Adipocyte (in vitro differentiated cells): ENCODE results near the gene CDC25B.

Source experiments
- DNase-seq: peaks from one replicate; pipeline ENCODE4 v3.0.0-alpha.2; 2015; ENCODE audit warnings: low read depth
- H3K27me3 ChIP-seq: replicated peaks from 2 replicates; pipeline ENCODE4 v1.7.0; 2013; ENCODE audit warnings: mild to moderate bottlenecking, low read length, moderate library complexity; ENCODE audit not compliant: control insufficient read depth, insufficient read depth
- H3K36me3 ChIP-seq: 2 replicates; pipeline ENCODE4 v1.7.0; 2013; ENCODE audit warnings: low read length, mild to moderate bottlenecking, moderate library complexity; ENCODE audit not compliant: control insufficient read depth, insufficient read depth, severe bottlenecking
- H3K4me1 ChIP-seq: 2 replicates; pipeline ENCODE4 v1.7.0; 2013; ENCODE audit warnings: mild to moderate bottlenecking, low read length, moderate library complexity; ENCODE audit not compliant: control insufficient read depth, insufficient read depth
- H3K4me3 ChIP-seq: 2 replicates; pipeline ENCODE4 v1.7.0; 2013; ENCODE audit warnings: mild to moderate bottlenecking, low read length, moderate library complexity
- H3K9ac ChIP-seq: 2 replicates; pipeline ENCODE4 v1.7.0; 2013; ENCODE audit warnings: mild to moderate bottlenecking, low read length, moderate library complexity
- H3K9me3 ChIP-seq: 2 replicates; pipeline ENCODE4 v1.7.0; 2013; ENCODE audit warnings: mild to moderate bottlenecking, low read length, moderate library complexity; ENCODE audit not compliant: control insufficient read depth

CDC25B gene

DNA sequence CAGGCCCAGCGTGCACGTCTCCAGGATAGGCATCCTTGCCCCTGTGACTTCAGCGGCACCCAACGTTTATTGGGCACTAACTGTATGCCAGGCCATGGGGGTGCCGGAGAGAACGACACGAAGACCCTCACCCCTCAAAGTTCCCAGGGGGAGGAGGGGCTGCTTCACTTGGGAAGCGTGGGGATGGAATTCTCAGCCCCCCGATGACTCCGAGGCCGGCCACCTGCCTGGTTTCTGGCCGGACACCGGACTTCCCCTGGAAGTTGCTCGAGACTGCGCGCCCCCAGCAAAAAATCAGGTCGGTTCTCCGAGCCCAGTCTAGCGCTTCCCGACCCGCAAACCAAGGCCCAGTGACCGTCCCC lies 50.2 kb downstream of the CDC25B start:
- Histone ChIP-seq H3K36me3 (no peaks in the 10 kb centered on the region), H3K4me1 (peaks cover 29% of the 10 kb centered on the region), H3K9ac (peak overlapping the region; percentile 100), H3K9me3 (no peaks in the 10 kb centered on the region), H3K4me3 (peak overlapping the region; percentile 98), H3K27me3 (no peaks in the 10 kb centered on the region)
- no peak for DNase-seq

DNA sequence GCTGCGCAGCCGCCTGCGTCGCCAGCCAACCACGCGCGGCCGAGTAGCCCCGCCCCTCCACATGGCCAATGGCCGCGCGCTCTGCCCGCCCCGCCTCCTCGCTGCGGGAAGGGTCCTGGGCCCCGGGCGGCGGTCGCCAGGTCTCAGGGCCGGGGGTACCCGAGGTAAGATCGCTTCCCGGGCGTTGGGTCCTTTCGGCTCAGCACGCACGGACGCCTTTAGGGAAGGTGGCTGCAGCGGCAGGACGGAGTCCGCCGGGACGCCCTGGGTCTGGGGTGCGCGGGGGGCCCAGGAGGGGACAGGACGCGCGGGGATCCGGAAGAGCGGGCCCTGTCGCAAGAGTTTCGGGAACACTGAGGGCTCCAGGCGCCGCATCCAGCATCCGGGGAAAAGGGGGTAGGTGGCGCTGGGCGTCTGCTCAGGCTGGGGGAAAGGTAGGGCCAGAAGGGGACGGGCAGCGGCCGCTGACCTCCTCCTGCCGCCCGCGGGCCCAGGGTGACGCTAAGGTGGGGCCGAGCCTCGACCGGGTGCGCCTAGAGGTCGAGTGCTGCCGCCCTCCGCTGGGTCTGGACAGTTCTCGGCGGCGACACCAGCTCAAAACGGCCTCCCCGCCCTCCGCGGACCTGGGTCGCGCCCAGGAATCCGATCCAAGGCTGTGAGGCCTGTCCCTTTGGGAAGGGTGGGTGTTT lies 50.8 kb downstream of the CDC25B start, which contains the start of gene MAVS:
Gene MAVS (plus strand): TSS at position 95 of the 689 bp plus-strand sequence. CDS start 7,791 bp downstream, outside the sequence.
- peaks cover 29% of the 10 kb centered on the region for H3K4me1 ChIP-seq
- peak; percentile 95 for DNase-seq
- peak within 1 kb of the TSS; percentile 98 for H3K4me3 ChIP-seq
- no peaks in the 10 kb centered on the region for H3K9me3 ChIP-seq
- H3K36me3 ChIP-seq: no peaks in the 10 kb centered on the region
- H3K27me3 ChIP-seq: no peaks in the 10 kb centered on the region
- peak within 1 kb of the TSS; percentile 100 for H3K9ac ChIP-seq

DNA sequence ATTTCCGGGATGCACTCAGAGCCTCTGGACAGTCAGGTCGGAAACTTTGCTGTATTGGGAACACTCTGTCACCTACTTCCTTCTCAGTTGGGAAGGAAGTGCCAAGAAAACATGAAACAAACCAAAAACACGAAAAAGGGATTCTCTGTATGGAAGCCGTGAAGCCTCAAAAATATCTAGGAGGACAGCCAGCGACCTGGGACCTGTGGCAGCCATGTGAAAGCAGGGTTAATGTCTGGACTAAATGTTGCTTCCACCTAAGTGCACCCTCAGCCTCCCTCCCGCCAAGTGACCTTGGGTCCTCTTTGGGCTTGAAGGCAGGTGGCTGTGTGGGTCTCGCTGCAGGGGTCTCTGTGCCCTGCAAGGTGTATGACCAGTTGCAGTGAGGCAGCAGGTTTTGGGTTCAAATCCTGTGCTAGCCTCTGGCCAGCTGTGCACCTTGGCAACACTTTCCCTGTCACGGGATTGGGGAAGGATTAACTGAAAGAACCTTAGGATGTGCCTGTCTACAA lies 51.4 kb downstream of the CDC25B start:
- Histone ChIP-seq H3K9me3 (no peaks in the 10 kb centered on the region), H3K36me3 (no peaks in the 10 kb centered on the region), H3K4me3 (peak overlapping the region; percentile 98), H3K9ac (peak overlapping the region; percentile 100), H3K27me3 (no peaks in the 10 kb centered on the region), H3K4me1 (peaks cover 29% of the 10 kb centered on the region)
- no peak for DNase-seq

DNA sequence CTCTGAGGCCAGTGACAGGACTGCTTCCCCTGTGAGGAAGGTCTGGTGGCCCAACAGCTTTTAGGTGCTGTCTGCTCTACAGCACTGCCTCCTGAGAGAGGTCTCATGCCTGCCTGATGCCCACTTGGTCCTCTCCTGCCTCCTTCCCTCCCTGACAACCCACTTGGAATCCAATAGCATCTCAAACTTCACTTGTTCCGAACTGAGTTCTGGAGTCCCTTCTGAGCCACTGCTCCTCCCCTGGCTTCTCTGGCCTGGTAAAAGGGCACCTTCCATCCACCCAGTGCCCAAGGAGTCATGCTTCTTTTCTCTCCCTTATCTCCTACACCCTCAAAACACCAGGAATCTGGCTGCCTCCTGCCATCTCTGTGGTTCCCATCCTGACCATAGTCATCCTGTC lies 52.5 kb downstream of the CDC25B start:
- Histone ChIP-seq H3K27me3 (no peaks in the 10 kb centered on the region), H3K36me3 (no peaks in the 10 kb centered on the region), H3K9ac (peak overlapping the region; percentile 25), H3K4me3 (no peak overlapping the region), H3K4me1 (peaks cover 19% of the 10 kb centered on the region), H3K9me3 (no peaks in the 10 kb centered on the region)
- no peak for DNase-seq

DNA sequence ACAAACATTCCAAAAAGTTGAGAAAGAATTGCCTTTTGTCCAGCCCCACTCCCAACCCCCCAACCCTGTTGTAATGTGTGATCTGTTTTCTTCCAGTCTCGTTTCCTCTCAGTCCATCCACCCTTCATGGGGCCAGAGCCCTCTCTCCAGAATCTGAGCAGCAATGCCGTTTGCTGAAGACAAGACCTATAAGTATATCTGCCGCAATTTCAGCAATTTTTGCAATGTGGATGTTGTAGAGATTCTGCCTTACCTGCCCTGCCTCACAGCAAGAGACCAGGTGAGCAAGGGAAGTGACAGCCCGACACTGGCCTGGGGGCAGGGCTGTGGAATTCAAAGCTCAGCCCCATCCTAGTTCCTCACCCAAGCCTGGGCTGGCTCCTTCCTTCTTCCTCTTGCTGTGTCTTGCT lies 58.4 kb downstream of the CDC25B start:
- Histone ChIP-seq H3K4me3 (no peak overlapping the region), H3K9me3 (no peaks in the 10 kb centered on the region), H3K4me1 (peaks cover 7% of the 10 kb centered on the region), H3K9ac (peak overlapping the region; percentile 41), H3K27me3 (no peaks in the 10 kb centered on the region), H3K36me3 (peaks cover 39% of the 10 kb centered on the region)
- no peak for DNase-seq
